ENCODE data around the gene PYDC2.
"Not testable (repeated sequence)": the region's sequence is repeated elsewhere in the genome, so short reads cannot be mapped to it uniquely, and the experiment has no call there.

Gene PYDC2

GRCh38 chr3:191473661-191474198 is 12.8 kb downstream of the PYDC2 start:
- no peak for DNase-seq

- no peak for DNase-seq
Measured at GRCh38 chr3:191476066-191476772, 15.3 kb downstream of the PYDC2 start.

- DNase-seq = not testable (repeated sequence)
Measured at GRCh38 chr3:191483994-191484393, 23.0 kb downstream of the PYDC2 start.

GRCh38 chr3:191484461-191484860 is 23.5 kb downstream of the PYDC2 start:
- no peak for DNase-seq

- no peak for DNase-seq
Measured at GRCh38 chr3:191492601-191493000, 31.6 kb downstream of the PYDC2 start.

GRCh38 chr3:191493336-191493735 is 32.4 kb downstream of the PYDC2 start:
- no peak for DNase-seq

GRCh38 chr3:191499307-191500080 is 38.5 kb downstream of the PYDC2 start:
- DNase-seq = no peak

- no peak for DNase-seq
Measured at GRCh38 chr3:191500892-191501291, 39.9 kb downstream of the PYDC2 start.

- no peak for DNase-seq
Measured at GRCh38 chr3:191502583-191502982, 41.6 kb downstream of the PYDC2 start.

- DNase-seq = no peak
Measured at GRCh38 chr3:191509078-191509477, 48.1 kb downstream of the PYDC2 start.
